Fibroblast of peridontal ligament (primary cell): ENCODE data around the gene ZNF354B.
"Not testable (repeated sequence)": the region's sequence is repeated elsewhere in the genome, so short reads cannot be mapped to it uniquely, and the experiment has no call there.

Source experiments
- DNase-seq: peaks from one replicate; pipeline ENCODE4 v3.0.0-alpha.2; 2010; ENCODE audit errors: extremely low read depth

Gene ZNF354B

GRCh38 chr5:178883115-178883694 lies 23.5 kb downstream of the ZNF354B start:
- DNase-seq: not testable (repeated sequence)

- DNase-seq: no peak
Observed at GRCh38 chr5:178883815-178884430, 24.2 kb downstream of the ZNF354B start.

- peak; percentile 41 for DNase-seq
Observed at GRCh38 chr5:178895615-178896571, 36.1 kb downstream of the ZNF354B start, which contains the start of gene ZFP2. Gene ZFP2 (plus strand): TSS chr5:178895913. CDS start chr5:178931314, 35,401 bp downstream.

DNA sequence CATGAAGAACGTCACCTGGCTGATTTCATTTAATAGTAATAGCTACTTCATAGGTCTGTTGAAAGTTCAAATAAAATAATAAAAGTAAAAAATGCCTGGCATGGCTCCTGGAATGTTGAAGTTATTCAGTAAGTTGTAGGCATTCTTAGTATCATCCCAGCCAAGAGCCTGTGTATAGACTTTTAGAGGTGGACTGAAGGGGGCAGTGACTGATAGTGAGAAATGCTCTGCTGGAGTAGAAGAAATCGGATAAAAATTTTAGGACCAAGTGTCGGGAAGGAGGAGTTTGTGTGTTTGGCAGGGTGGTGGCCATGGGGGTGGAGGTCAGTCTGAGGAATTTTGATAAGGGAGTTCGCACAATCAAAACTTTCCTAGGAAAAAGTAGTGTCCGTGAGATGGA lies 39.5 kb downstream of the ZNF354B start:
- DNase-seq: no peak

GRCh38 chr5:178902849-178903248 lies 43.1 kb downstream of the ZNF354B start:
- no peak for DNase-seq

GRCh38 chr5:178931846-178932760 lies 72.3 kb downstream of the ZNF354B start:
- DNase-seq: no peak
